Vagina (tissue), 2 donors: ENCODE measurements around the gene SMG7.

Source experiments
- CTCF ChIP-seq, 3 experiments: fragments of 450-650 bp in 2 of 3; fragments of 200-600 bp in 1 of 3; sonication (generic) in 1 of 3; IDR thresholded peaks; one replicate each; pipeline ENCODE4 v1.5.1; 2017 to 2019; ENCODE audit warnings: antibody characterized with exemption in 3 of 3, mild to moderate bottlenecking in 2 of 3, moderate library complexity in 2 of 3
- POLR2A ChIP-seq, 2 donors: fragments of 450-650 bp; IDR thresholded peaks; one replicate each; pipeline ENCODE4 v1.6.1; 2017; ENCODE audit warnings: antibody characterized with exemption in 2 of 2, mild to moderate bottlenecking in 2 of 2, moderate library complexity in 2 of 2
- POLR2AphosphoS5 ChIP-seq, 2 donors: sonication (generic); formaldehyde crosslinking; IDR thresholded peaks; one replicate each; pipeline ENCODE4 v1.9.0; 2017; ENCODE audit warnings: antibody characterized with exemption in 2 of 2, mild to moderate bottlenecking in 2 of 2, low read depth in 1 of 2; ENCODE audit not compliant: insufficient read depth in 1 of 2

- TF ChIP-seq CTCF (IDR thresholded peaks at IDR 0.05), result no peak
- no peak for TF ChIP-seq POLR2AphosphoS5 (IDR thresholded peaks at IDR 0.05; ENCODE audit: insufficient read depth in 1 of 2, low read depth in 1 of 2)
- no peak for TF ChIP-seq POLR2A (IDR thresholded peaks at IDR 0.05)
Measured at GRCh38 chr1:183595537-183595936, 123.2 kb downstream of the SMG7 start.
